Fibroblast of mammary gland (primary cell): ENCODE measurements around the gene CDKL4.
"Not testable (repeated sequence)": the region's sequence is repeated elsewhere in the genome, so short reads cannot be mapped to it uniquely, and the experiment has no call there.

Experiments
- DNase-seq: peaks from one replicate; pipeline ENCODE4 v3.0.0-alpha.2; 2010; ENCODE audit warnings: low read depth
- H3K4me3 ChIP-seq: 2 replicates; pipeline ENCODE4 v1.5.1; 2011; ENCODE audit warnings: low read depth, mild to moderate bottlenecking, low read length, moderate library complexity; ENCODE audit not compliant: control insufficient read depth
- CTCF ChIP-seq: conservative IDR thresholded peaks from 2 replicates; pipeline ENCODE4 v1.5.1; 2011; ENCODE audit warnings: low read depth, low read length, inconsistent platforms; ENCODE audit not compliant: control insufficient read depth, insufficient read depth

The CDKL4 gene

DNA sequence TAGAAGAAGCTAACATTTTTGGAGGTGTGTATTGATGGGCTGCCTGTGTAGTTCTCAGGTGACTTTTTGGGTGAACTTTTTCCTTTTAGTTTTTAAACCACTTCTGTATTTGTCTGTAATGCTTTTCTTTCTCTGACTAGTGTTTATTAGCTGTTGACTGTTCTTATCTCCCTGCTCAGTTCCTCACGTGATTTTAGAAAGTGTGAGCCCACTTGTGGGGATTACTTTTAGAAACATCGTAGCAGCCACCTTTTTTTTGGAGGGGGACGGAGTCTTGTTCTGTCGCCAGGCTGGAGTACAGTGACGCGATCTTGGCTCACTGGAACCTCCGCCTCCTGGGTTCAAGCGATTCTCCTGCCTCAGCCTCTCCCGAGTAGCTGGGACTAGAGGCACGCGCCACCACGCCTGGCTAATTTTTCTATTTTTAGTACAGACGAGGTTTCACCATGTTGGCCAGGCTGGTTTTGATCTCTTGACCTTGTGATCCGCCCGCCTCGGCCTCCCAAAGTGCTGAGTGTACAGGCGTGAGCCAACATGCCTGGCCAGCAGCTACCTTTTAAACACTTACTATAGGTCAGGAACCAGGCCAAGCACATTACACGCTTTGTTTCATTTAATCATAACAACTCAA lies 9.2 kb upstream of the CDKL4 start:
- DNase-seq, result no peak
- TF ChIP-seq CTCF, result no peak
- H3K4me3 ChIP-seq, result no peak overlapping the region

- TF ChIP-seq CTCF, result no peak
- H3K4me3 ChIP-seq, result no peak overlapping the region
- no peak for DNase-seq
Measured at GRCh38 chr2:39247512-39248043, 3.8 kb upstream of the CDKL4 start.

DNA sequence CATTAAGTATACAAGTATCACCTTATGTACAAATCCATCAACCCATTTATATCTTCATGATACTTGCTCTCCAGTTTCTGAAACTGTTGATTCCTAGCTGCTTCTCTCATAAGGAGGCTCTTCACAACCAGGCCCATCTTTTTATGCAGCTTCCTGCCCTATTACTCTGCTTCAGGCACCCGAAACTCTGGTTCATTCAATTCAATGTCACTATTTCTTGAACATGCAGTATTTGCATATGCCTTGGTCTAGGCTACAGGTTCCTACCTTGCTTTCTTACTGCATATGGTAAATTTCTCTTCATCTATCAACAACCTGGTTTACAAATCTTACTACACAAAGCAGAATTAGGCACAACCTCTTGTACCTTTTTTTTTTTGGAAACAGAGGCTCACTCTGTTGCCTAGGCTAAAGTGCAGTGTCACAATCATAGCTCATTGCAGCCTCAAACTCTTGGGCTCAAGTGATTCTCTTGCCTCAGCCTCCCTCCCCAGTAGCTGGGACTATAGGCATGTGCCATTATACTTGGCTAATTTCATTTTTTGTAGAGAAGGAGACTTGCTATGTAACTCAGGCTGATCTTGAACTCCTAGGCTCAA lies 2.7 kb upstream of the CDKL4 start:
- no peak for TF ChIP-seq CTCF
- no peak overlapping the region for H3K4me3 ChIP-seq
- no peak for DNase-seq

DNA sequence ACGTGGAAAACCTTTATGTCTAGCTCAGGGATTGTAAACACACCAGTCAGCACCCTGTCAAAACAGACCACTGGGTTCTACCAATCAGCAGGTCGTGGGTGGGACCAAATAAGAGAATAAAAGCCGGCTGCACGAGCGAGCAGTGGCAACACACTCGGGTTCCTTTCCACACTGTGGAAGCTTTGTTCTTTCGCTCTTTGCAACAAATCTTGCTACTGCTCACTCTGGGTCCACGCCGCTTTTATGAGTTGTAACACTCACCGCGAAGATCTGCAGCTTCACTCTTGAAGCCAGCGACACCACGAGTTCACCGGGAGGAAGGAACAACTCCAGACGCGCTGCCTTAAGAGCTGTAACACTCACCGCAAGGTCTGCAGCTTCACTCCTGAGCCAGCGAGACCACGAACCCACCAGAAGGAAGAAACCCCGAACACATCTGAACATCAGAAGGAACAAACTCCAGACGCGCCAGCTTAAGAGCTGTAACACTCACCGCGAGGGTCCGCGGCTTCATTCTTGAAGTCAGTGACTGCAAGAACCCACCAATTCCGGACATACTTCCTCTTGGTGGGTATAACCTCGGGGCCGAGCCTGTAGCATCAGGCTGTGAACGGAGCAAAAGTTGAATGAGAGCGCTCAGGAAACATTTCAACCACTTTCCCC lies 1.3 kb upstream of the CDKL4 start:
- not testable (repeated sequence) for DNase-seq, H3K4me3 ChIP-seq

- H3K4me3 ChIP-seq, DNase-seq: not testable (repeated sequence)
Measured at GRCh38 chr2:39244241-39244862, 582 bp upstream of the CDKL4 start.

GRCh38 chr2:39241588-39241987 lies 2.2 kb downstream of the CDKL4 start:
- no peak overlapping the region for H3K4me3 ChIP-seq
- no peak for TF ChIP-seq CTCF
- no peak for DNase-seq

DNA sequence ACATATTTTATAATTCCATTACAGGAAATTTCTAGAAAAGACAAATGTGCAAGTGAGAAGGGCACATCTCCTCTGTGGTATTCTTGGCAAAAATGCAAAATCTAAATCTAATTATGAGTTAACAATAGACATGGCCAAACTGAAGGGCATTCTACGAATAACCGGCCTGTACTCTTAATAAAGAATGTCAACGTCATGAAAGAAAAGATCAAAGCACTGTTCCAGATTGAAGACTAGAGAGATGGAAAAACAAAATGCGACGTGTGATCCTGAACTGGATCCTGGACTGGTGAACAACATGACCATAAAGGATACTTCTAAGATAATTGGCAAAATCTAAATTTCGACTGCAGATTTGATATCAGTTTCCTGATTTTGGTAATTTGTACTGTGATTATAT lies 3.0 kb downstream of the CDKL4 start:
- no peak for TF ChIP-seq CTCF
- DNase-seq, result no peak
- no peak overlapping the region for H3K4me3 ChIP-seq
